HG03097 (cell line): ENCODE measurements around the gene GALNT14.

Experiments used
- ATAC-seq: cut with Tn5 transposase; IDR thresholded peaks from one replicate; pipeline ENCODE4 v1.9.1; 2021; ENCODE audit not compliant: unreplicated experiment, low FRiP score

The GALNT14 gene

GRCh38 chr2:30955516-30956132 is 182.6 kb downstream of the GALNT14 start:
- ATAC-seq: no peak

GRCh38 chr2:30950339-30950738 is 187.9 kb downstream of the GALNT14 start:
- ATAC-seq: no peak

GRCh38 chr2:30949435-30949834 is 188.8 kb downstream of the GALNT14 start:
- no peak for ATAC-seq

- no peak for ATAC-seq
These were observed 189.4 kb downstream of the GALNT14 start for GRCh38 chr2:30948857-30949256.

- ATAC-seq: no peak
These were observed 190.1 kb downstream of the GALNT14 start for GRCh38 chr2:30948130-30948529.

GRCh38 chr2:30947686-30948085 is 190.6 kb downstream of the GALNT14 start:
- ATAC-seq: no peak

GRCh38 chr2:30942419-30942818 is 195.8 kb downstream of the GALNT14 start:
- no peak for ATAC-seq

GRCh38 chr2:30940839-30941238 is 197.4 kb downstream of the GALNT14 start:
- no peak for ATAC-seq

- ATAC-seq: no peak
These were observed 198.9 kb downstream of the GALNT14 start for GRCh38 chr2:30939364-30939763.

- no peak for ATAC-seq
These were observed 200.0 kb downstream of the GALNT14 start for GRCh38 chr2:30938196-30938595.

- no peak for ATAC-seq
These were observed 201.3 kb downstream of the GALNT14 start for GRCh38 chr2:30936977-30937376.

- ATAC-seq: no peak
These were observed 202.4 kb downstream of the GALNT14 start for GRCh38 chr2:30935795-30936194.

GRCh38 chr2:30934066-30934465 is 204.2 kb downstream of the GALNT14 start:
- no peak for ATAC-seq

- ATAC-seq: no peak
These were observed 204.7 kb downstream of the GALNT14 start for GRCh38 chr2:30933496-30933895.

- no peak for ATAC-seq
These were observed 205.4 kb downstream of the GALNT14 start for GRCh38 chr2:30932870-30933269.

GRCh38 chr2:30931841-30932407 is 206.3 kb downstream of the GALNT14 start:
- ATAC-seq: no peak

GRCh38 chr2:30930716-30931115 is 207.5 kb downstream of the GALNT14 start:
- ATAC-seq: no peak

- ATAC-seq: no peak
These were observed 210.7 kb downstream of the GALNT14 start for GRCh38 chr2:30927465-30928075.

GRCh38 chr2:30926606-30927005 is 211.6 kb downstream of the GALNT14 start:
- ATAC-seq: no peak

GRCh38 chr2:30923623-30924022 is 214.6 kb downstream of the GALNT14 start:
- no peak for ATAC-seq

- no peak for ATAC-seq
These were observed 217.7 kb downstream of the GALNT14 start for GRCh38 chr2:30920511-30920910.

GRCh38 chr2:30915486-30915885 is 222.8 kb downstream of the GALNT14 start:
- no peak for ATAC-seq
